ENCODE data around the gene GALNT14.
"Not testable (repeated sequence)": the region's sequence is repeated elsewhere in the genome, so short reads cannot be mapped to it uniquely, and the experiment has no call there.

The GALNT14 gene

GRCh38 chr2:30934066-30934465 is 204.2 kb downstream of the GALNT14 start:
- no peak for DNase-seq

GRCh38 chr2:30933496-30933895 is 204.7 kb downstream of the GALNT14 start:
- DNase-seq: no peak

- DNase-seq: peak; percentile 29
These were observed 205.4 kb downstream of the GALNT14 start for GRCh38 chr2:30932870-30933269.

GRCh38 chr2:30931841-30932407 is 206.3 kb downstream of the GALNT14 start:
- no peak for DNase-seq

- DNase-seq: no peak
These were observed 207.5 kb downstream of the GALNT14 start for GRCh38 chr2:30930716-30931115.

- no peak for DNase-seq
These were observed 210.7 kb downstream of the GALNT14 start for GRCh38 chr2:30927465-30928075.

GRCh38 chr2:30926606-30927005 is 211.6 kb downstream of the GALNT14 start:
- DNase-seq: no peak

GRCh38 chr2:30923623-30924022 is 214.6 kb downstream of the GALNT14 start:
- DNase-seq: no peak

GRCh38 chr2:30920511-30920910 is 217.7 kb downstream of the GALNT14 start:
- no peak for DNase-seq

GRCh38 chr2:30915486-30915885 is 222.8 kb downstream of the GALNT14 start:
- peak; percentile 26 for DNase-seq

- DNase-seq: no peak
These were observed 223.8 kb downstream of the GALNT14 start for GRCh38 chr2:30914456-30914855.

GRCh38 chr2:30912056-30912455 is 226.2 kb downstream of the GALNT14 start:
- DNase-seq: no peak

- DNase-seq: no peak
These were observed 226.9 kb downstream of the GALNT14 start for GRCh38 chr2:30911327-30911726.

GRCh38 chr2:30910686-30911085 is 227.6 kb downstream of the GALNT14 start:
- DNase-seq: no peak

GRCh38 chr2:30904437-30904836 is 233.8 kb downstream of the GALNT14 start:
- DNase-seq: not testable (repeated sequence)

- DNase-seq: no peak
These were observed 234.9 kb downstream of the GALNT14 start for GRCh38 chr2:30903326-30903725.

GRCh38 chr2:30900381-30900780 is 237.9 kb downstream of the GALNT14 start:
- no peak for DNase-seq

- no peak for DNase-seq
These were observed 238.7 kb downstream of the GALNT14 start for GRCh38 chr2:30899516-30900054.

- no peak for DNase-seq
These were observed 240.7 kb downstream of the GALNT14 start for GRCh38 chr2:30897539-30897938.

- DNase-seq: no peak
These were observed 243.6 kb downstream of the GALNT14 start for GRCh38 chr2:30894498-30895119.

GRCh38 chr2:30888852-30889409 is 249.3 kb downstream of the GALNT14 start:
- DNase-seq: no peak

GRCh38 chr2:30886080-30886479 is 252.2 kb downstream of the GALNT14 start:
- no peak for DNase-seq

- DNase-seq: no peak
These were observed 254.4 kb downstream of the GALNT14 start for GRCh38 chr2:30883822-30884221.

GRCh38 chr2:30883184-30883583 is 255.1 kb downstream of the GALNT14 start:
- no peak for DNase-seq
